HPDE6-E6E7 (cell line): Measurements from ENCODE around the gene ADGRG2.

ENCODE experiments used
- DNase-seq: peaks from one replicate; pipeline ENCODE4 v3.0.0; 2011; ENCODE audit warnings: missing footprints; ENCODE audit errors: extremely low spot score

The ADGRG2 gene

GRCh38 chrX:18951032-18951431 is 171.2 kb downstream of the ADGRG2 start:
- no peak for DNase-seq

GRCh38 chrX:18949944-18950301 is 172.3 kb downstream of the ADGRG2 start:
- DNase-seq = no peak

- DNase-seq = no peak
Measured at GRCh38 chrX:18949291-18949943, 172.9 kb downstream of the ADGRG2 start.

- DNase-seq = no peak
Measured at GRCh38 chrX:18946611-18947010, 175.7 kb downstream of the ADGRG2 start.

- DNase-seq = no peak
Measured at GRCh38 chrX:18946157-18946556, 176.1 kb downstream of the ADGRG2 start.

GRCh38 chrX:18945483-18945882 is 176.8 kb downstream of the ADGRG2 start:
- DNase-seq = no peak

- no peak for DNase-seq
Measured at GRCh38 chrX:18944482-18944881, 177.8 kb downstream of the ADGRG2 start.

- DNase-seq = no peak
Measured at GRCh38 chrX:18941896-18942295, 180.4 kb downstream of the ADGRG2 start.
